RWPE1 (cell line): ENCODE results near the gene GSTA5.
"Not testable (repeated sequence)": the region's sequence is repeated elsewhere in the genome, so short reads cannot be mapped to it uniquely, and the experiment has no call there.

Experiments
- CTCF ChIA-PET: fragments of 350-600 bp; sonication (Branson Sonifier 250); formaldehyde crosslinking; extraction: SDS; loops from one replicate; lab custom pipeline; 2021; lab: Yijun Ruan, JAX
- POLR2A ChIA-PET: fragments of 400-600 bp; formaldehyde crosslinking; extraction: SDS; loops from one replicate; lab custom pipeline; 2020; ENCODE audit warnings: antibody characterized with exemption; ENCODE audit not compliant: low non-redundant PET; lab: Yijun Ruan, JAX
- DNase-seq: peaks from one replicate; pipeline ENCODE4 v3.0.0; 2012; ENCODE audit warnings: low spot score
- H3K27ac ChIP-seq: fragments of 450-650 bp; 2 replicates; pipeline ENCODE4 v1.5.1; 2017
- CTCF ChIP-seq: fragments of 450-650 bp; conservative IDR thresholded peaks from 2 replicates; pipeline ENCODE4 v1.5.1; 2017; ENCODE audit warnings: low read depth, mild to moderate bottlenecking

The GSTA5 gene

DNA sequence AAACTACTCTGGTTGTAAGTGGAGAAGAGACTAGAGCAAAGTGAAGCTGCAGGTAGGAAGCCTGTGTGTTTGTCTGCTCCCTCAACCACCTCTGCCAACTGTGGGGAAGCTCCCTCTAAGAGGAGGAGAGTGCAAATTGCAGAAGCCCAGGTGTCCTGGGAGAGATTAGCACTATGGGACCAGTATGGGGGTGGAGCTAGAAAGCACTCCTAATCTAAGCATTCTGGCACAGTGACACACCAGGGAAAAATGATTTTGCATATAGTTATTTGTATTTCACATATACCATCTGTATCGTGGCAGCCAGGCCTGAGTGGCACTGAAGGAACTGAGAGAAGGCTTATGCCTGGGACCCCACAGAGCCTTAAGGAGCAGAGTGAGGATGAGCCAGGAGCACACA lies 49.8 kb downstream of the GSTA5 start:
- ChIA-PET POLR2A (no interaction called here), CTCF (no interaction called here)
- DNase-seq: no peak
- TF ChIP-seq CTCF: no peak
- no peak overlapping the region for H3K27ac ChIP-seq

DNA sequence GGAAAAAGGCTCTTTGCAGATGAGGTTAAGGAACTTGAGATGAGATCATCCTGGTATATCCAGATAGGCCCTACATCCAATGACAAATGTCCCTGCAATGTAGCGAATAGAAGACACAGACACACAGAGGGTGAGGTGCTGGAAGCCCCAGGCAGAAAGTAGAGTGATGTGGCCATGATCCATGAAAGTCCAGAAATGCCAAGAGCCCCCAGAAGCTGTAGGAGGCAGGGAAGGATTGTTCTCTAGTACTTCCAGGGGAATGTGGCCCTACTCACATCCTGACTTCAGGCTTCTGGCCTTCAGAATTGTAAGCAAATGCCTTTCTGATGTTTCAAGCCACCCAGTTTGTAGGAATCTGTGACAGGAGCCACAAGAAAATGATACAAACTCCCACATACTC lies 51.0 kb downstream of the GSTA5 start:
- H3K27ac ChIP-seq, CTCF ChIA-PET, POLR2A ChIA-PET, DNase-seq: not testable (repeated sequence)

GRCh38 chr6:52788478-52788877 lies 52.1 kb downstream of the GSTA5 start:
- DNase-seq: no peak
- ChIA-PET POLR2A (no interaction called here), CTCF (no interaction called here)
- TF ChIP-seq CTCF: no peak
- no peak overlapping the region for H3K27ac ChIP-seq

DNA sequence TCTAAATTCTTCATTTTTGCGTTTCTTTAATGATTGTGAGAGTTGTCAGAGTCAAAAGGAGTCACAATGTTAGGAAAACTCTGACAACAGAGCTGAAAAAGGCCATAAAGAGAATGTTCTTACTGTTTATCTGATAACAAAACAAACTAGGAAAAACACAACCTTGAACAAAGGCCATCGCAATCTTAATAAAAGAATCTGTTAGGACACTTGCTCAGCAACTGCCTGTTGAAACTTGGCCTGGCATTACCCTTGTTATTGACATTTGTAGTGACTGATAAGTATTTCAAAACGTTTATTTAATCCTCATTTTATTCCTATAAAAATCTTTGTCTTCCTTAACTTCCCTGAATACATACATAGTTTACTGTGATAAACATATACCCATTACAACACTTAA lies 52.7 kb downstream of the GSTA5 start:
- POLR2A ChIA-PET: no interaction called here
- TF ChIP-seq CTCF: no peak
- CTCF ChIA-PET: no interaction called here
- DNase-seq: no peak
- H3K27ac ChIP-seq: no peak overlapping the region

- POLR2A ChIA-PET: no interaction called here
These were observed 54.2 kb downstream of the GSTA5 start for GRCh38 chr6:52786249-52786956.

DNA sequence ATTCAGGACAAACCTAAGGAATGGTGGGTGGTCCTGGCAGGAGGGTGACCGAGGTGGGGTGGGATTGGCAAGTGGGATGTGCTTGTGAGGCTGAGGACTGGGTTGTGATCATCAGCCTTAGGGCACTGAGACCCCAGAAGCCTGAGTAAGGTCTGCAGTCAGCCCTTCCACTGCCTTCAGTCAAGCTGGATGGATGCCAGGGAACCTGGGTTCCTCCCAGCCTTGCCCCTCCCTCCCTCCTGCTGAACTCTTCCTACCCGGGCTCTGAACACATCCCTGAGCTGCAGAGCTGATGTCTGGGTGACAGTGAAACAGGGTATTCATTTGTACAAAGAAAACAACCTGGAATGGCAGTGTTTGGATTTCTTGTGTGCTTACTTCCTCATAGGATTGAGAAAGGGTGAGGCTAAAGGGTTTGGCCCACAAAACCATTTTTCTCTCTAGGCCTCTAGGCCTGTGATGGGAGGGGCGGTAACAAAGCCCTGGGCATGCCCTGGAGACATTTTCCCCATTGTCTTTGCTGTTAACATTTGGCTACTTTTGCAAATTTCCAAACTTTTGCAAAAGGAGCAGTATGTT lies 57.8 kb downstream of the GSTA5 start:
- CTCF ChIA-PET, POLR2A ChIA-PET, DNase-seq, H3K27ac ChIP-seq: not testable (repeated sequence)

More at GRCh38 chr6:52786249-52786956, 54.2 kb downstream of the GSTA5 start:
- CTCF ChIA-PET: no interaction called here
- H3K27ac ChIP-seq: no peak overlapping the region
- no peak for TF ChIP-seq CTCF
- no peak for DNase-seq

DNA sequence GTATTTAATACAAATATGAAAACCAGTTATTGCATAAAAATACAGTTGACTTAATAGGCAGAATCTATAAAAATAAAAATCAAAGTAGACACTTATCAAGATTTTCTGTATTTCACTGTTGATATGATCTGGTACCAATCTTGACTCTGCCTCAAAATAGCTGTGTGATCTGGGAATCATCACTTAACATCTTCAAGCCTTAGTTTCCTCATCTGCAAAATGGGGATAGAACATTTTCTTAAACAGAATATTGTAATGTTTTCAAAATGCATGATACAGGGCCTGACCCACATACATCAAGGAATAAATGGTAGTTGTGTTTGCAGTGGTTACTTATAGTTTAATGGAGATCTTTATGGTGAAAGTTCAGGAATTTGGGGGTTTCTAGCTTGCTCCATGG lies 58.4 kb downstream of the GSTA5 start:
- DNase-seq, CTCF ChIA-PET, H3K27ac ChIP-seq, POLR2A ChIA-PET: not testable (repeated sequence)
